ENCODE results near the gene BMPR1B. TPM values are rescaled to one million over a fixed set of nuclear protein-coding genes. Genes with fewer than 3 reads are reported as not detected.

BMPR1B gene
- total and polyA plus RNA-seq, 2 of the 4 experiments (the other 2 are of a cell fraction): 0.24 to 0.90 TPM

DNA sequence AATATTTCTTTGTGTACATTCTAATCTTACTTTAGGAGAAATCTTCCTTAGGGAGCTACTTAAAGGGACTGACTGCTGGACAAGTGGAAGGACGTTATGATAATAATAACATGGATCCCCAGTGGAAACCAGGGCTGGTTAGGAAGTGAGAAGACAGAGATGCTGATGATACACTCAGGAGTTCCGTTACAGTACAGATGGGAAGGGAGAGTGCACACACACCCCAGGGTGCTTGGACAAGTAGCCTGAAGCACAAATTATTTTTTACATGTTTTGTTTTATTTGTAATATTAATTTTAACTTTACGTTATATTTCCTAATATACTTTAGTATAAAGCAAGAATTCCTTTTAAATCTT is 84.1 kb downstream of the BMPR1B start:
- no peak overlapping the region for H3K18ac ChIP-seq (ENCODE audit: low read depth, low read length)
- H4K20me1 ChIP-seq (ENCODE audit: insufficient read depth, low read length): no peaks in the 10 kb centered on the region
- dilution Hi-C loops (cut with HindIII; ENCODE audit: low sequenced_read_pairs, unreplicated experiment): no loop called here
- H2AFZ ChIP-seq (replicated peaks; ENCODE audit: low read length, poor library complexity): no peak overlapping the region
- H4K8ac ChIP-seq (ENCODE audit: low read depth in 2 of 2, low read length in 2 of 2): no peak overlapping the region
- H2BK15ac ChIP-seq (ENCODE audit: low read depth, low read length): no peak overlapping the region
- ChIA-PET POLR2A (ENCODE audit: unreplicated experiment) (no interaction called here), CTCF (no interaction called here)
- no peak overlapping the region for H3K14ac ChIP-seq (replicated peaks; ENCODE audit: low read depth, low read length)
- H3K4me2 ChIP-seq (ENCODE audit: low read depth, low read length): no peak overlapping the region
- H3K4ac ChIP-seq (ENCODE audit: low read depth, low read length): no peak overlapping the region
- WGBS, 2 experiments (ENCODE audit: extremely low coverage in 2 of 2, insufficient read length in 1 of 2): no CpG with 5 or more reads among the region's 3 CpGs
- no peaks in the 10 kb centered on the region for H3K9me1 ChIP-seq (ENCODE audit: insufficient read depth, low read length)
- no peak overlapping the region for H2BK120ac ChIP-seq (ENCODE audit: low read depth, low read length)
- no peak overlapping the region for H3K56ac ChIP-seq (ENCODE audit: extremely low read depth, insufficient read depth, low read length)
- no peak overlapping the region for H3K23ac ChIP-seq (ENCODE audit: low read depth, low read length)
- H3K4me1 ChIP-seq (ENCODE audit: control insufficient read depth, insufficient read depth, low read length): no peaks in the 10 kb centered on the region
- no peaks in the 10 kb centered on the region for H3K9me3 ChIP-seq (ENCODE audit: control insufficient read depth, insufficient read depth, low read length)
- TF ChIP-seq CEBPB (IDR thresholded peaks at IDR 0.05; ENCODE audit: low read depth, low read length): no peak
- no peak for TF ChIP-seq NFE2L2 (IDR thresholded peaks at IDR 0.05; ENCODE audit: low read depth, low read length)
- TF ChIP-seq MAZ (IDR thresholded peaks at IDR 0.05; ENCODE audit: borderline replicate concordance, low read depth, low read length): no peak
- no peak for TF ChIP-seq POLR2A (IDR thresholded peaks at IDR 0.05; ENCODE audit: low read depth, low read length)
- TF ChIP-seq RFX5 (IDR thresholded peaks at IDR 0.05; ENCODE audit: low read depth, low read length): no peak
- TF ChIP-seq MAFK (IDR thresholded peaks at IDR 0.05; ENCODE audit: low read depth, low read length): no peak
- TF ChIP-seq CHD1 (IDR thresholded peaks at IDR 0.05; ENCODE audit: low read depth, low read length): no peak
- H3K27ac ChIP-seq (ENCODE audit: insufficient read depth, low read length): no peak overlapping the region
- no TSS peak for BruUV-seq (replicated peaks)
- H3K36me3 ChIP-seq (ENCODE audit: control insufficient read depth, insufficient read depth, low read length): no peaks in the 10 kb centered on the region
- no peak overlapping the region for H2BK20ac ChIP-seq (ENCODE audit: low read depth, low read length)
- no peak overlapping the region for H2BK5ac ChIP-seq (ENCODE audit: low read depth, low read length, poor library complexity, severe bottlenecking)
- no peaks in the 10 kb centered on the region for H3K27me3 ChIP-seq (ENCODE audit: control insufficient read depth, insufficient read depth, low read length)
- DNase-seq (no peak), ATAC-seq (ENCODE audit: low read depth) (no peak)
- intact Hi-C loops (cut with micrococcal nuclease): no loop called here
- in situ Hi-C loops (cut with MboI; ENCODE audit: low sequenced_read_pairs): no loop called here
- no peaks in the 10 kb centered on the region for H3K79me1 ChIP-seq (ENCODE audit: low read depth in 1 of 2, low read length in 2 of 2)
- no peak overlapping the region for H4K91ac ChIP-seq (ENCODE audit: insufficient read depth, low read depth, low read length)
- H3K4me3 ChIP-seq (ENCODE audit: insufficient read depth, low read depth, low read length): no peak overlapping the region
- no peak overlapping the region for H2AK9ac ChIP-seq (replicated peaks; ENCODE audit: low read depth, low read length, poor library complexity)
- H2AK5ac ChIP-seq (ENCODE audit: low read depth, low read length): no peak overlapping the region
- no peak overlapping the region for H3K9ac ChIP-seq (ENCODE audit: low read depth, low read length)
- H4K5ac ChIP-seq (ENCODE audit: low read depth, low read length): no peak overlapping the region

Measured in IMR-90 (cell line).